Activated CD8-positive, alpha-beta memory T cell treated with anti-CD3 and anti-CD28 coated beads, Interleukin-2, amount 10 ng/mL, durations not matched to agents 7 days and 5 days (primary cell): ENCODE results near the gene H19. TPM values are rescaled to one million over a fixed set of nuclear protein-coding genes. Genes with fewer than 3 reads are reported as not detected.

Experiments
- ATAC-seq: fragments of 150-1000 bp; cut with Tn5 transposase; one replicate; pipeline ENCODE4 v1.10.0; 2021; ENCODE audit warnings: moderate library complexity
- CTCF ChIA-PET: fragments of 350-600 bp; sonication (Branson Sonifier 250); formaldehyde crosslinking; loops from one replicate; lab custom pipeline; 2021; ENCODE audit warnings: antibody characterized with exemption; lab: Charles Lee
- DNase-seq: peaks from one replicate; pipeline ENCODE4 v3.0.0-alpha.2; 2020
- H3K27ac Mint-ChIP-seq: one replicate; pipeline ENCODE4 v1.8.0; 2021; ENCODE audit warnings: mild to moderate bottlenecking, mixed read lengths
- H3K27me3 Mint-ChIP-seq: one replicate; pipeline ENCODE4 v1.8.0; 2021; ENCODE audit warnings: mixed read lengths
- H3K36me3 Mint-ChIP-seq: one replicate; pipeline ENCODE4 v1.8.0; 2021; ENCODE audit warnings: mild to moderate bottlenecking, mixed read lengths
- H3K4me1 Mint-ChIP-seq: one replicate; pipeline ENCODE4 v1.8.0; 2021; ENCODE audit warnings: mixed read lengths
- H3K4me3 Mint-ChIP-seq: one replicate; pipeline ENCODE4 v1.8.0; 2021; ENCODE audit warnings: mild to moderate bottlenecking, moderate library complexity, mixed read lengths
- H3K9me3 Mint-ChIP-seq: one replicate; pipeline ENCODE4 v1.8.0; 2022; ENCODE audit warnings: low read depth, mixed read lengths
- total RNA-seq, 2 experiments: library from RNA; stranded (reverse); gene quantifications; one replicate each; pipeline ENCODE4 v1.2.3, GENCODE V29; 2021

H19 gene
- not detected for total RNA-seq

GRCh38 chr11:1997755-1998154, at the start of gene H19:
H19 (minus strand) TSS chr11:1997842.
- H3K27me3 Mint-ChIP-seq, result no peaks in the 10 kb centered on the region
- ATAC-seq (no peak), DNase-seq (no peak)
- CTCF ChIA-PET, result interaction anchor here (0.7 to 1.8 kb wide), 5 partner anchors 43 to 304 kb away, joined by 3 to 7 read pairs (median 4); no protein-coding TSS in a partner anchor
- no peak within 1 kb of the TSS for H3K27ac Mint-ChIP-seq
- no peaks in the 10 kb centered on the region for H3K4me1 Mint-ChIP-seq
- H3K4me3 Mint-ChIP-seq, result no peak within 1 kb of the TSS
- no peaks in the 10 kb centered on the region for H3K36me3 Mint-ChIP-seq
- H3K9me3 Mint-ChIP-seq, result no peaks in the 10 kb centered on the region

DNA sequence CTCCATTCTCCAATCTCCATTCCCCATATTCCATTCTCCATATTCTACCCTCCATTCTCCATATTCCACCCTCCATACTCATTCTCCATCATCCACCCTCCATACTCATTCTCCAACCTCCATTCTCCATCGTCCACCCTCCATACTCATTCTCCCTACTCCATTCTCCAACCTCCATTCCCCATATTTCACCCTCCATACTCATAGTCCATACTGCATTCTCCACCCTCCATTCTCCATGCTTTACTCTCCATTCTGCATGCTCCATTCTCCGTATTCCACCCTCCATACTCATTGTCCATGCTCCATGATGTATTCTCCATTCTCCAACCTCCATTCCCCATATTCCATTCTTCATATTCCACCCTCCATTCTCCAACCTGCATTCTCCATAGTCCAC, 44.3 kb upstream of the H19 start:
- no peak for ATAC-seq
- CTCF ChIA-PET, result no interaction called here
- H3K27me3 Mint-ChIP-seq, result no peaks in the 10 kb centered on the region
- no peak overlapping the region for H3K27ac Mint-ChIP-seq
- no peaks in the 10 kb centered on the region for H3K36me3 Mint-ChIP-seq
- H3K9me3 Mint-ChIP-seq, result no peaks in the 10 kb centered on the region
- DNase-seq, result no peak
- no peak overlapping the region for H3K4me3 Mint-ChIP-seq
- no peaks in the 10 kb centered on the region for H3K4me1 Mint-ChIP-seq

DNA sequence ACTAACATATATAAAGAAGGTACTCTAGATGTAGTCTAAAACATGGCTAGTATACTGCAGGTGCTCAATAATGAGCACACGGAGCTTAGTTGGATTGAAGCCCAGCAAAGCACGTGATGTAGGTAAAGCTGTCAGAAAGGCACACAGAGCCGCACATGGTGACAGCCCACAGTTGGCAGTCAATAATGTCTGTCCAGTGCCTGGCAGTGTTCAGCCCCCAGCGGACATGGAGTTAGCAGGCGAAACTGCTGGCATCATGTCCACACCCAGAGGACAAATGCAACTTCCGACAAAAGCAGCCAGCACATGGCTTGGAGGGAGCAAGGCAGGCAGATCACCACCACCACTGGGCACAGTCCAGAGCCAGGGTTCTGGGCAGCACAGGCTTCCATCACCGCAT, 43.5 kb upstream of the H19 start:
- ATAC-seq, result no peak
- H3K36me3 Mint-ChIP-seq, result no peaks in the 10 kb centered on the region

DNA sequence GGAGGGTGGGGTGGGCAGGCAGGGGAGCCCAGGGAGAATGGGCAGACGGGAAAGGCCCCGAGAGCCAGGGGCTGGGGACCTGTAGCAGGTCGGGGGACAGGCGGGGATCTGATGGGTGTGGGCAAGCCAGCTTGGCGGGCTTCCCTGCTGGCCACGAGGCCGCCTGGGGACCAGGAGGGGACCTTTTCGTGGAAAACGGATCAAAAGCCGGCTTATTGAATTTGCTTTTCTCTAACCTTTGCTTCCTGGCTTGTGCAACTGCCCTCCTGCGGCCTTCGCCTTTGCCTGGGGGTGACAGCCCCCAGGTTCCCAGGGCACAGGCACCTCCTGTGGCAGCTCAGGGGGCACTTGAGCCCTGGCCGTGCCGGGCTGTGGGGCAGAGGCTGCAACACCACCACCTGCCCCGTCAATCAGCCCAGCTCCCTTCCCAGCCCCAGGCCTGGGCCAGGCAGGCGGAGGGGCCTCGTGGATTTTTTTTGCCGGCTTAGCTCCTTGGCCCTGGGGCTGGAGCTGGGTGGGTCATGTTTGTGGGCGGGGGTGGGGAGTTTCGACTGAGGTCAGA, 41.6 kb upstream of the H19 start:
- H3K4me3 Mint-ChIP-seq, result no peak overlapping the region
- H3K9me3 Mint-ChIP-seq, result no peaks in the 10 kb centered on the region
- ATAC-seq, result no peak
- H3K36me3 Mint-ChIP-seq, result no peaks in the 10 kb centered on the region
- no peak overlapping the region for H3K27ac Mint-ChIP-seq
- no peaks in the 10 kb centered on the region for H3K4me1 Mint-ChIP-seq
- H3K27me3 Mint-ChIP-seq, result no peaks in the 10 kb centered on the region
- no peak for DNase-seq
- CTCF ChIA-PET, result interaction anchor here (2.6 to 9.2 kb wide), 2 partner anchors 109 to 118 kb away, joined by 15 to 315 read pairs; no protein-coding TSS in a partner anchor

More for the DNA sequence above, 43.5 kb upstream of the H19 start:
- Mint-ChIP-seq H3K4me1 (no peaks in the 10 kb centered on the region), H3K27me3 (no peaks in the 10 kb centered on the region), H3K27ac (no peak overlapping the region), H3K4me3 (no peak overlapping the region), H3K9me3 (no peaks in the 10 kb centered on the region)
- DNase-seq, result no peak
- CTCF ChIA-PET, result interaction anchor here (1.3 to 9.2 kb wide), 2 partner anchors 107 to 115 kb away, joined by 6 to 315 read pairs; no protein-coding TSS in a partner anchor

DNA sequence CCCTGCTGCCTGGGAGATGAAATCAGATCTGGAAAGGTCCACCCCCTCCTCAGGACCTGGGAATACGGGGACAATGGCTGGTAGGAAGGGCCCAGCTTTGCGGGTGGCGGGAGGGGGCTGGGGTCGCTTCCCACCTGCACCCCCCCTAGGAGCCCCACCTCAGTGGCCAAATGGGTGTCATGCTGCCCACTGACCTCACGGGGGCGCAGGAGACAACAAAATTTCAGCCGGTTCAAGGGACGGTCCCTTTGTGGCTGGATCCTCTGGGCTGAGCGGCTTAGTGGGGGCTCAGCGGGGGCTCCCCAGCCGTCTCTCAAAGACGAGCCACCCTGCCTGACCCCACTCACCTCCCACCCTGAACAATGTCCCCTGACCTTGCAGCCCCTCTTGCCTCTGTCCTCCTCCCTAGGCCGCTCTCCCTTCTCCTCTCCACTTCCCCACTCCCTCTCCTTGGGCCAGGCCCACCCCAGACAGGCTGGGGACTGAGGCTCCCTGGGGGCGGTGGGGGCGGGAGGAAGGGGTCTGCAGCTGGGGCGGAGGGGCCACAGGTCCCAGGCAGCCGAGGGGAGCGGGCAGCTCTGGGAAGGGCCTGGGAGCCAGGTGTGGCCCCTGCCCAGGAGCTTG, 39.3 kb upstream of the H19 start:
- H3K4me1 Mint-ChIP-seq, result no peaks in the 10 kb centered on the region
- no peaks in the 10 kb centered on the region for H3K36me3 Mint-ChIP-seq
- no peak overlapping the region for H3K27ac Mint-ChIP-seq
- ATAC-seq, result no peak
- H3K4me3 Mint-ChIP-seq, result no peak overlapping the region
- no peak for DNase-seq
- CTCF ChIA-PET, result interaction anchor here (0.9 to 9.2 kb wide), 13 partner anchors 10 to 384 kb away, joined by 3 to 315 read pairs (median 5); no protein-coding TSS in a partner anchor
- no peaks in the 10 kb centered on the region for H3K9me3 Mint-ChIP-seq
- H3K27me3 Mint-ChIP-seq, result no peaks in the 10 kb centered on the region

DNA sequence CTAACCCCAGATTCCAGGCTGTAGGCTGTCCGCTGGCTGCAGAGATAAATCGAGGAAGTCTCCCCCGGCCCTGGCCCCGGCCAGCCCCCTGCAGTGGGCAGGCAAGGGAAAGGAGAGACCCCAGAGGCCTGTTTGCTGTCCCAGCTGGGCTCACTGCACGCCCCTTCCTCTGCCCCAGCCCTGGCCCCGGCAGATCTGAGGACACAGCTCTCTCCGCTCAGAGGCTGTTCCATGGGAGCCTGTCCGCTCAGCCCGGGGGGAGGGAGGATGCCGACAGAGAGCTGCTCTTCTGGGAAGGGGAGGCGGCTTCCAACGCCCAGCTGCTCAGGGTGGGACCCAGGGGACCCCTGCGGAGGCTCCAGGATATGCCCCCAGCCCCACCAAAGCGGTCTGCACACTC, 37.7 kb upstream of the H19 start:
- H3K9me3 Mint-ChIP-seq, result no peaks in the 10 kb centered on the region
- H3K4me3 Mint-ChIP-seq, result no peak overlapping the region
- CTCF ChIA-PET, result interaction anchor here (1.4 to 9.2 kb wide), 4 partner anchors 113 to 385 kb away, joined by 6 to 315 read pairs (median 11); no protein-coding TSS in a partner anchor
- H3K27me3 Mint-ChIP-seq, result no peaks in the 10 kb centered on the region
- H3K4me1 Mint-ChIP-seq, result no peaks in the 10 kb centered on the region
- H3K27ac Mint-ChIP-seq, result no peak overlapping the region
- ATAC-seq, result no peak
- no peaks in the 10 kb centered on the region for H3K36me3 Mint-ChIP-seq
- DNase-seq, result no peak

- Mint-ChIP-seq H3K4me1 (no peaks in the 10 kb centered on the region), H3K9me3 (no peaks in the 10 kb centered on the region), H3K27ac (no peak overlapping the region), H3K4me3 (no peak overlapping the region), H3K27me3 (no peaks in the 10 kb centered on the region), H3K36me3 (no peaks in the 10 kb centered on the region)
- ATAC-seq, result no peak
- CTCF ChIA-PET, result interaction anchor here (2.4 kb wide), 1 partner anchor 120 kb away, joined by 23 read pairs; no protein-coding TSS in a partner anchor
- DNase-seq, result no peak
Measured at GRCh38 chr11:2031058-2031457, 33.4 kb upstream of the H19 start.

DNA sequence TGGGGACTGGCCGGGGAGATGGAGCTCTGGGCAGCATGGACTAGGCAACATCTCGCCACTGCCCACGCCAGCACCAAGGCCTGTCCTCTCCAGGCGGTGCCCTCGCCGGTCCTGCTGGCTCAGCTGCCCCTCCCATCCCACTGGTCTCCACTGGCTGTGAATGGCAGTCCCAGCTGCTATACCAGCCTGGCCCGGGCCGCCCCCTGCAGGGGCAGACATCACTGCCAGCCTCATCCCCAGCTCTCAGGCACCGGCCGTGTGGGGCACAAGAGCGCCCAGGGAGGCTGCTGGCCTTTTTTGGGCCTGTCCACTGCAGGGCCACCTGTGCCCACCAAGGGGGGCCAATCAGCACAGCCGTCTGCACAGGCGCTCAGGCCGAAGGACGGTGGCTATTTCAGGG, 30.1 kb upstream of the H19 start:
- no peaks in the 10 kb centered on the region for H3K9me3 Mint-ChIP-seq

GRCh38 chr11:2015025-2015424, 17.4 kb upstream of the H19 start:
- H3K27me3 Mint-ChIP-seq, result no peaks in the 10 kb centered on the region
- H3K4me1 Mint-ChIP-seq, result no peaks in the 10 kb centered on the region
- H3K4me3 Mint-ChIP-seq, result no peak overlapping the region
- no peak for ATAC-seq
- CTCF ChIA-PET, result no interaction called here
- DNase-seq, result no peak
- no peaks in the 10 kb centered on the region for H3K9me3 Mint-ChIP-seq
- no peak overlapping the region for H3K27ac Mint-ChIP-seq
- no peaks in the 10 kb centered on the region for H3K36me3 Mint-ChIP-seq

More for the DNA sequence above, 30.1 kb upstream of the H19 start:
- CTCF ChIA-PET, result interaction anchor here (1.2 to 1.6 kb wide), 3 partner anchors 10 to 334 kb away, joined by 4 read pairs; no protein-coding TSS in a partner anchor
- DNase-seq (no peak), ATAC-seq (no peak)
- Mint-ChIP-seq H3K4me1 (no peaks in the 10 kb centered on the region), H3K36me3 (no peaks in the 10 kb centered on the region), H3K4me3 (no peak overlapping the region), H3K27me3 (no peaks in the 10 kb centered on the region), H3K27ac (no peak overlapping the region)

- Mint-ChIP-seq H3K9me3 (no peaks in the 10 kb centered on the region), H3K4me3 (no peak overlapping the region), H3K27me3 (no peaks in the 10 kb centered on the region), H3K27ac (no peak overlapping the region), H3K36me3 (no peaks in the 10 kb centered on the region), H3K4me1 (no peaks in the 10 kb centered on the region)
- CTCF ChIA-PET, result no interaction called here
- no peak for DNase-seq
- ATAC-seq, result no peak
Measured at GRCh38 chr11:2012440-2012839, 14.8 kb upstream of the H19 start.

GRCh38 chr11:2004466-2004865, 6.8 kb upstream of the H19 start:
- CTCF ChIA-PET, result interaction anchor here (1.3 kb wide), 1 partner anchor 122 kb away, joined by 3 read pairs; no protein-coding TSS in a partner anchor
- Mint-ChIP-seq H3K36me3 (no peaks in the 10 kb centered on the region), H3K27ac (no peak overlapping the region), H3K27me3 (no peaks in the 10 kb centered on the region), H3K9me3 (no peaks in the 10 kb centered on the region), H3K4me1 (no peaks in the 10 kb centered on the region), H3K4me3 (no peak overlapping the region)
- no peak for DNase-seq
- no peak for ATAC-seq

GRCh38 chr11:2002807-2003206, 5.2 kb upstream of the H19 start:
- no peaks in the 10 kb centered on the region for H3K4me1 Mint-ChIP-seq
- H3K27me3 Mint-ChIP-seq, result no peaks in the 10 kb centered on the region
- ATAC-seq, result peak; percentile 74
- H3K4me3 Mint-ChIP-seq, result no peak overlapping the region
- DNase-seq, result no peak
- no peaks in the 10 kb centered on the region for H3K9me3 Mint-ChIP-seq
- no peak overlapping the region for H3K27ac Mint-ChIP-seq
- CTCF ChIA-PET, result interaction anchor here (0.6 to 5.1 kb wide), 16 partner anchors 54 to 350 kb away, joined by 3 to 125 read pairs (median 8); partner anchors contain the start of genes LSP1, SYT8 and TNNI2
- no peaks in the 10 kb centered on the region for H3K36me3 Mint-ChIP-seq

DNA sequence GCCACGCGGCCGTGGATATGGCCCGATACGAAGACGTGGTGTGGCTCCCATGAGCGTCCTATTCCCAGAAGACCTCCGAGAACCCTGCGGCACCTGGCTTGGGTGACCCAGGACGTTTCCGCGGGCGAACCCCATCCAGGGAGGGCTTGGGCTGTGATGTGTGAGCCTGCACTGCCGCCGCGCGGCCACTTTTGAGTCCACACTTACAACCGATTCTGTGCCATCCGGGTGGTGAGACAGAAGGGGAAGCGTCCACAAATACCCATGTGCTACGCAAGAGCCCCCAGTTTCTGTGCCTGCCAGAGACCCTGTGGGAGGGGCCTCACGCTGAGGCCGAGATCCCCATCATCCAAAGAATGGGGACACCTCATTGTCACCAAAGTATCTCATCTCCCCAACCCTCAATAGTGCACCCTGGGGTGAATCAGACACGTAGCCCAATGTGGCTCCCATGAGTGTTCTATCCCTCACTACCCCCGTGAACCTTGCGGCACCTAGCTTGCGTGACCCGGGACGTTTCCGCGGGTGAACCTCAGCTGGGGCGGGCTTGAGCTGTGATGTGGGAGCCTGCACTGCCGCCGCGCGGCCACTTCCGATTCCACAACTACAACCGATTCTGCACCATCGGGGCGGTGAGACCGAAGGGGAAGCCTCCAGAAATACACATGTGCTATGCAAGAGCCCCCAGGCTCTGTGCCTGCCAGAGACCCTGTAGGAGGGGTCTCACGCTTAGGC, 4.6 kb upstream of the H19 start:
- Mint-ChIP-seq H3K4me3 (no peak overlapping the region), H3K4me1 (no peaks in the 10 kb centered on the region), H3K36me3 (no peaks in the 10 kb centered on the region), H3K27ac (no peak overlapping the region), H3K9me3 (no peaks in the 10 kb centered on the region), H3K27me3 (no peaks in the 10 kb centered on the region)
- DNase-seq (no peak), ATAC-seq (peak; percentile 52)
- CTCF ChIA-PET, result interaction anchor here (0.6 to 5.1 kb wide), 23 partner anchors 11 to 349 kb away, joined by 3 to 125 read pairs (median 7); partner anchors contain the start of genes KRTAP5-6, LSP1, SYT8 and TNNI2
